ENCODE measurements around the gene NAALADL2. TPM values are rescaled to one million over a fixed set of nuclear protein-coding genes. Genes with fewer than 3 reads are reported as not detected.
A peak's percentile ranks its signal among the peaks of the same experiment; 100 is the strongest.

NAALADL2 gene
- total RNA-seq, 1 experiment from 2014 or later, result 12.8 TPM

DNA sequence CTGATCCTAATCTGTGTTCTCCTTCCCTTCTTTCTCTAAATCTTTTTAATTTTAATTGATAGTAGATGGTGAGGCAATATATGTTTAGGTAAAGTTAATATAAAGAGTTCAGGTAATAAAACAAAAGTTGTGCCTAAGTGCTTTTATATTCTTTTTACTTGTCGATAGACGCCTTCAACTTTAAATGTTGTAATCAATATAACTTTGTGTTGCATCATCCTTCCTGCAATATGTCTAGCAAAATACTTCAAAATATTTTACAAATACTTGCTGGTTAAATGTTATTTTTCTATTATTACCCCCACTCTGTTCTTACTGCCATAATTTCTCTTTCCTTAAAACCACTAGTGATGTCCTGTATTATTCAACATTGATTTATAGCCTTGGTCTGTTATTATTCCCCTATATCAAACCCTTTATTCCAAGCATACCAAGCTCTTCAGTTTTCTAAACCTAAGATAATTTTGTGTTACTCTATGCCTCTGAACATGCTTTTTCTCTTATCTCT, 92.4 kb downstream of the NAALADL2 start:
- Histone ChIP-seq H4K20me1 (ENCODE audit: insufficient read depth) (no peaks in the 10 kb centered on the region), H3K36me3 (ENCODE audit: low read depth) (no peaks in the 10 kb centered on the region), H3K79me2 (ENCODE audit: low read depth) (no peaks in the 10 kb centered on the region), H3K9me2 (ENCODE audit: insufficient read depth) (no peaks in the 10 kb centered on the region), H3F3A (ENCODE audit: insufficient read depth, low read depth) (peaks cover 14% of the 10 kb centered on the region), H3K4me1 (replicated peaks; ENCODE audit: insufficient read depth) (peaks cover 27% of the 10 kb centered on the region), H2AFZ (no peak overlapping the region), H3K27me3 (ENCODE audit: insufficient read depth, low read depth) (no peaks in the 10 kb centered on the region), H3K27ac (peak overlapping the region; percentile 10), H3K4me2 (no peak overlapping the region), H3K9me3 (ENCODE audit: insufficient read depth, low read depth) (peaks cover 8% of the 10 kb centered on the region; the same call in 1 of the 2 replicates), H3K4me3 (no peak overlapping the region)
- ChIA-PET CTCF (no interaction called here), POLR2A (ENCODE audit: unreplicated experiment) (no interaction called here)
- no peak for DNase-seq
- TSS peak; percentile 86 for BruUV-seq (replicated peaks)
- intact Hi-C loops (cut with micrococcal nuclease; ENCODE audit: unreplicated experiment), result loop anchor here (10.0 kb wide), 4 partner anchors 203 to 827 kb away; no protein-coding TSS in a partner anchor
- no peak for TF ChIP-seq EZH2 (IDR thresholded peaks at IDR 0.05; ENCODE audit: low read depth)
- TF ChIP-seq, protein P1, sequence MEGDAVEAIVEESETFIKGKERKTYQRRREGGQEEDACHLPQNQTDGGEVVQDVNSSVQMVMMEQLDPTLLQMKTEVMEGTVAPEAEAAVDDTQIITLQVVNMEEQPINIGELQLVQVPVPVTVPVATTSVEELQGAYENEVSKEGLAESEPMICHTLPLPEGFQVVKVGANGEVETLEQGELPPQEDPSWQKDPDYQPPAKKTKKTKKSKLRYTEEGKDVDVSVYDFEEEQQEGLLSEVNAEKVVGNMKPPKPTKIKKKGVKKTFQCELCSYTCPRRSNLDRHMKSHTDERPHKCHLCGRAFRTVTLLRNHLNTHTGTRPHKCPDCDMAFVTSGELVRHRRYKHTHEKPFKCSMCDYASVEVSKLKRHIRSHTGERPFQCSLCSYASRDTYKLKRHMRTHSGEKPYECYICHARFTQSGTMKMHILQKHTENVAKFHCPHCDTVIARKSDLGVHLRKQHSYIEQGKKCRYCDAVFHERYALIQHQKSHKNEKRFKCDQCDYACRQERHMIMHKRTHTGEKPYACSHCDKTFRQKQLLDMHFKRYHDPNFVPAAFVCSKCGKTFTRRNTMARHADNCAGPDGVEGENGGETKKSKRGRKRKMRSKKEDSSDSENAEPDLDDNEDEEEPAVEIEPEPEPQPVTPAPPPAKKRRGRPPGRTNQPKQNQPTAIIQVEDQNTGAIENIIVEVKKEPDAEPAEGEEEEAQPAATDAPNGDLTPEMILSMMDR (conservative IDR thresholded peaks at IDR 0.05), result no peak

DNA sequence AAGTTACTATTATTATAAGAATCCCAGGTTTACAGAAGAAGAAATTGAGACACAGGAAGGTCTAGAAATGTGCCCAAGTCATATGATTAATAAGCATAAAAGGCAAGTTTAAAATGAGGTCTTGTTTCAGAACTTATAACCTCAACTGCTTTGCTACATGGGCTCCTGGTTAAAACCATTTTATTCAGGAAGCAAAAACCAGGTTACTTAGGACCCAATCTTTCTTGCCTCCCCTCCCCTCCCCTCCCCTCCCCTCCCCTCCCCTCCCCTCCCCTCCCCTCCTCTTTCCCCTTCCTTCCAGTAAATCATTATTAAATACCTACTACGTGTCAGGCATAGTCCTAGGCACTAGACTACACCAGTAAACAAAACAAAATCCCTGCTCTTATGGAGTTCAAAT, 93.9 kb downstream of the NAALADL2 start:
- Histone ChIP-seq H3K4me2 (no peak overlapping the region), H3K4me1 (replicated peaks; ENCODE audit: insufficient read depth) (peaks cover 27% of the 10 kb centered on the region), H3K36me3 (ENCODE audit: low read depth) (no peaks in the 10 kb centered on the region), H3K9me3 (ENCODE audit: insufficient read depth, low read depth) (peaks cover 8% of the 10 kb centered on the region; the same call in 1 of the 2 replicates), H3K27ac (no peak overlapping the region), H3K27me3 (ENCODE audit: insufficient read depth, low read depth) (no peaks in the 10 kb centered on the region), H2AFZ (no peak overlapping the region), H3K4me3 (no peak overlapping the region), H4K20me1 (ENCODE audit: insufficient read depth) (no peaks in the 10 kb centered on the region), H3K79me2 (ENCODE audit: low read depth) (no peaks in the 10 kb centered on the region), H3F3A (ENCODE audit: insufficient read depth, low read depth) (peaks cover 14% of the 10 kb centered on the region), H3K9me2 (ENCODE audit: insufficient read depth) (no peaks in the 10 kb centered on the region)
- BruUV-seq (replicated peaks), result no TSS peak
- ChIA-PET CTCF (no interaction called here), POLR2A (ENCODE audit: unreplicated experiment) (no interaction called here)
- TF ChIP-seq, protein P1 (conservative IDR thresholded peaks at IDR 0.05), result no peak
- no peak for TF ChIP-seq EZH2 (IDR thresholded peaks at IDR 0.05; ENCODE audit: low read depth)
- no peak for DNase-seq
- intact Hi-C loops (cut with micrococcal nuclease; ENCODE audit: unreplicated experiment), result loop anchor here (10.0 kb wide), 4 partner anchors 202 to 828 kb away; no protein-coding TSS in a partner anchor

DNA sequence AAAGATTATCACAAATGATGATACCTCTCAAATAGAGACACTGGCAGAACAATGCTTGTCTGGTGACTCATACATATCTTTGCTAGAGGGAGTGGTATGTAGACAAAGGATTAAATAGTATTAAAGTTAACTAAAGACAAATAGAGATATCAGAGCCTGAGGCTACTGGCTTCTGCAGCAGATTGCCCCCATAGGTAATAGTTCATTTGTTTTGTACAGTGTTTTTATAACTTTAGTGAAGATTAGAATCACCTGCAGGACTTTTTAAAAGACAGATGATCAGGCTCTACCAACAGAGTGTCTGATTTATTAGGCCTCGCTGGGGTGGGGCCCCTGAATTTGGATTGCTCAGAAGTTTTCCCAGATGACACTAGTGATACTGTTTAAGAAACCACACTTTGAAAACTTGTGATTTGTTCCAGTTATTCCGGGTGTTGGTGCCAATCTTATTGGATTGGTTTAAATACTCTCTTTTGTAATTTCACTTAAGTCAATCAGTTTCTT, 96.4 kb downstream of the NAALADL2 start:
- H3K27me3 ChIP-seq (ENCODE audit: insufficient read depth, low read depth), result no peaks in the 10 kb centered on the region

More for the DNA sequence above, 96.4 kb downstream of the NAALADL2 start:
- ChIA-PET POLR2A (ENCODE audit: unreplicated experiment) (interaction anchor here (0.6 kb wide), 1 partner anchor 516 kb away, joined by 4 read pairs; no protein-coding TSS in a partner anchor), CTCF (no interaction called here)
- Histone ChIP-seq H4K20me1 (ENCODE audit: insufficient read depth) (no peaks in the 10 kb centered on the region), H2AFZ (no peak overlapping the region), H3K9me2 (ENCODE audit: insufficient read depth) (no peaks in the 10 kb centered on the region), H3K9me3 (ENCODE audit: insufficient read depth, low read depth) (no peaks in the 10 kb centered on the region), H3K36me3 (ENCODE audit: low read depth) (no peaks in the 10 kb centered on the region), H3K4me1 (replicated peaks; ENCODE audit: insufficient read depth) (peaks cover 25% of the 10 kb centered on the region), H3K4me2 (peak overlapping the region; percentile 24), H3F3A (ENCODE audit: insufficient read depth, low read depth) (peaks cover 14% of the 10 kb centered on the region), H3K79me2 (ENCODE audit: low read depth) (no peaks in the 10 kb centered on the region), H3K27ac (0 out of 2 replicates have a peak overlapping the region, but pooled peaks have one; percentile 3), H3K4me3 (no peak overlapping the region)
- TF ChIP-seq, protein P1 (conservative IDR thresholded peaks at IDR 0.05), result no peak
- no peak for TF ChIP-seq EZH2 (IDR thresholded peaks at IDR 0.05; ENCODE audit: low read depth)
- DNase-seq, result peak; percentile 58 to 90
- intact Hi-C loops (cut with micrococcal nuclease; ENCODE audit: unreplicated experiment), result loop anchor here (1.0 to 10.0 kb wide), 7 partner anchors 17 to 831 kb away; partner anchors contain the start of gene NAALADL2
- no TSS peak for BruUV-seq (replicated peaks)
